K562 (cell line): Measurements from ENCODE around the gene ADAMTSL2. TPM values are rescaled to one million over a fixed set of nuclear protein-coding genes. Genes with fewer than 3 reads are reported as not detected.

Experiments
- BHLHE40 ChIP-seq: IDR thresholded peaks from 2 replicates; pipeline ENCODE4 v1.6.1; 2011; ENCODE audit warnings: low read length, improper control_type of control experiment
- BRCA1 ChIP-seq, 2 experiments: fragments of 450-650 bp in 1 of 2; sonication (generic) in 1 of 2; formaldehyde crosslinking in 1 of 2; IDR thresholded peaks; 2 replicates each; pipeline versions ENCODE4 v1.5.0 to v1.6.1; 2017 to 2020; ENCODE audit warnings: mild to moderate bottlenecking in 1 of 2, missing genetic modification reagents in 1 of 2
- ETV6 ChIP-seq, 3 experiments: fragments of 150-350 bp in 1 of 3; sonication (generic) in 1 of 3; formaldehyde crosslinking in 1 of 3; IDR thresholded peaks; 2 replicates each; pipeline versions ENCODE4 v1.6.1 to v1.8.0; 2014 to 2022; ENCODE audit warnings: borderline replicate concordance in 2 of 3, low read depth in 2 of 3, antibody characterized with exemption in 1 of 3, low read length in 1 of 3, mild to moderate bottlenecking in 1 of 3, missing genetic modification reagents in 1 of 3
- GABPB1 ChIP-seq: sonication (generic); formaldehyde crosslinking; IDR thresholded peaks from 2 replicates; pipeline ENCODE4 v1.8.0; 2022; ENCODE audit warnings: mild to moderate bottlenecking, missing genetic modification reagents
- GABPB2 ChIP-seq: fragments of 250-450 bp; sonication (Bioruptor Pico); conservative IDR thresholded peaks from 2 replicates; pipeline ENCODE4 v1.5.1; 2021; ENCODE audit warnings: mild to moderate bottlenecking
- GATAD2A ChIP-seq: fragments of 450-650 bp; IDR thresholded peaks from 2 replicates; pipeline ENCODE4 v1.6.1; 2017
- HLTF ChIP-seq: fragments of 450-650 bp; IDR thresholded peaks from 2 replicates; pipeline ENCODE4 v1.6.1; 2016
- MBD2 ChIP-seq: sonication (generic); IDR thresholded peaks from 2 replicates; pipeline ENCODE4 v1.6.1; 2016; ENCODE audit warnings: low read depth, borderline replicate concordance
- MYNN ChIP-seq, 2 experiments: sonication (generic); formaldehyde crosslinking in 1 of 2; IDR thresholded peaks; 2 replicates each; pipeline versions ENCODE4 v1.5.0 to v1.6.1; 2016 to 2020; ENCODE audit warnings: antibody characterized with exemption in 1 of 2, missing genetic modification reagents in 1 of 2
- NR2C2 ChIP-seq, 2 experiments: fragments of 200-800 bp in 1 of 2; sonication (Bioruptor generic) in 1 of 2; sonication (generic) in 1 of 2; formaldehyde crosslinking in 1 of 2; IDR thresholded peaks; 2 replicates each; pipeline versions ENCODE4 v1.6.1 to v1.8.0; 2016 to 2022; ENCODE audit warnings: mild to moderate bottlenecking in 1 of 2, missing compliant biosample characterization in 1 of 2, missing genetic modification characterization in 1 of 2, missing genetic modification reagents in 1 of 2
- PHB ChIP-seq: fragments of 250-450 bp; sonication (Bioruptor Pico); IDR thresholded peaks from 2 replicates; pipeline ENCODE4 v1.5.0; 2021
- PHTF2 ChIP-seq: fragments of 250-450 bp; sonication (Bioruptor Pico); IDR thresholded peaks from 2 replicates; pipeline ENCODE4 v1.5.0; 2021; ENCODE audit warnings: mild to moderate bottlenecking
- PRDM10 ChIP-seq: fragments of 450-650 bp; IDR thresholded peaks from 2 replicates; pipeline ENCODE4 v1.6.1; 2018; ENCODE audit not compliant: partially characterized antibody
- SFPQ ChIP-seq: fragments of 200-400 bp; formaldehyde crosslinking; IDR thresholded peaks from 2 replicates; pipeline ENCODE4 v1.6.1; 2017; ENCODE audit warnings: mild to moderate bottlenecking, low read depth, low read length, moderate library complexity
- SNIP1 ChIP-seq: fragments of 450-650 bp; IDR thresholded peaks from 2 replicates; pipeline ENCODE4 v1.7.1; 2017; ENCODE audit warnings: low read depth, mild to moderate bottlenecking
- TBL1XR1 ChIP-seq, 2 experiments: IDR thresholded peaks; 2 replicates each; pipeline ENCODE4 v1.6.1; 2012; ENCODE audit warnings: improper control_type of control experiment in 2 of 2, low read length in 2 of 2, mild to moderate bottlenecking in 1 of 2
- ZBTB1 ChIP-seq: sonication (generic); formaldehyde crosslinking; IDR thresholded peaks from 2 replicates; pipeline ENCODE4 v1.8.1; 2023; ENCODE audit warnings: missing genetic modification reagents, low read depth, mild to moderate bottlenecking, borderline replicate concordance
- ZFX ChIP-seq: sonication (generic); formaldehyde crosslinking; IDR thresholded peaks from 2 replicates; pipeline ENCODE4 v1.8.0; 2022; ENCODE audit warnings: mild to moderate bottlenecking, missing genetic modification reagents, moderate library complexity
- ZNF277 ChIP-seq: fragments of 250-450 bp; sonication (Bioruptor Pico); IDR thresholded peaks from 2 replicates; pipeline ENCODE4 v1.8.0; 2022; ENCODE audit warnings: inconsistent platforms, mild to moderate bottlenecking, moderate library complexity, borderline replicate concordance
- polyA plus RNA-seq, 8 experiments: library from polyadenylated mRNA; depleted of rRNA in 4 of 8; stranded (reverse) in 5 of 8; unstranded in 3 of 8; fragments of >200 nt; fragmentation: Nextera tagmentation in 2 of 8; fragmentation: Illumina TruSeq in 1 of 8; extraction: Ambion mirVana in 2 of 8; extraction: Trizol in 1 of 8; gene quantifications; 2 replicates each; pipeline versions ENCODE4 v1.2.1 to v1.2.3, GENCODE V29; 2011 to 2014; ENCODE audit warnings: inconsistent platforms in 1 of 8, missing spikeins in 1 of 8
- total RNA-seq, 7 experiments: library from RNA; depleted of rRNA in 6 of 7; stranded (reverse); fragments of >200 nt in 6 of 7; fragmentation: Illumina TruSeq in 2 of 7; extraction: Trizol in 2 of 7; gene quantifications; 2 replicates each; pipeline versions ENCODE4 v1.2.1 to v1.2.3, GENCODE V29; 2011 to 2021; ENCODE audit warnings: low replicate concordance in 1 of 7

ADAMTSL2 gene
- total and polyA plus RNA-seq, 9 of the 15 experiments (the other 6 are each of a cell fraction or from before 2014, with no cell fraction given) = 0.04 TPM; not detected in 8

- TF ChIP-seq PRDM10 = peak; percentile 48
- no peak for TF ChIP-seq PHB (CRISPR knock-in tag)
- TF ChIP-seq SNIP1 = no peak
- no peak for TF ChIP-seq GATAD2A
- TF ChIP-seq SFPQ = no peak
- no peak for TF ChIP-seq ZNF277 (CRISPR knock-in tag)
- TF ChIP-seq MBD2 = no peak
- TF ChIP-seq GABPB2 = no peak
- TF ChIP-seq BRCA1 (IDR thresholded peaks at IDR 0.05) = no peak
- no peak for TF ChIP-seq BRCA1 (CRISPR knock-in tag; IDR thresholded peaks at IDR 0.05)
- no peak for TF ChIP-seq ZFX (CRISPR knock-in tag)
- TF ChIP-seq BHLHE40 = peak; percentile 57
- TF ChIP-seq ZBTB1 (CRISPR knock-in tag) = 0 out of 2 replicates have a peak, but pooled peaks have one; percentile 63
- 0 out of 2 replicates have a peak, but pooled peaks have one; percentile 19 for TF ChIP-seq MYNN (IDR thresholded peaks at IDR 0.05)
- TF ChIP-seq MYNN (CRISPR knock-in tag; IDR thresholded peaks at IDR 0.05) = no peak
- no peak for TF ChIP-seq TBL1XR1 (IDR thresholded peaks at IDR 0.05; ENCODE audit: low read length in 2 of 2)
- TF ChIP-seq GABPB1 = 0 out of 2 replicates have a peak, but pooled peaks have one; percentile 36
- TF ChIP-seq NR2C2 (CRISPR knock-in tag; IDR thresholded peaks at IDR 0.05) = no peak
- TF ChIP-seq NR2C2 (tag; IDR thresholded peaks at IDR 0.05) = peak; percentile 52; the same call in 1 of the 2 replicates
- TF ChIP-seq ETV6 (IDR thresholded peaks at IDR 0.05; ENCODE audit: borderline replicate concordance in 1 of 2, low read depth in 2 of 2, low read length in 1 of 2) = no peak
- TF ChIP-seq ETV6 (CRISPR knock-in tag; IDR thresholded peaks at IDR 0.05; ENCODE audit: borderline replicate concordance) = no peak
- TF ChIP-seq HLTF = no peak
- no peak for TF ChIP-seq PHTF2 (CRISPR knock-in tag)
Observed at GRCh38 chr9:133506653-133507038, 27.9 kb upstream of the ADAMTSL2 start (continued).
